HepG2 (cell line): ENCODE results near the gene RTEL1. TPM values are rescaled to one million over a fixed set of nuclear protein-coding genes. Genes with fewer than 3 reads are reported as not detected.

Source experiments
- CEBPB ChIP-seq: IDR thresholded peaks from 2 replicates; pipeline ENCODE4 v1.6.1; 2011; ENCODE audit warnings: low read depth, low read length, improper control_type of control experiment, borderline replicate concordance
- GZF1 ChIP-seq: sonication (generic); formaldehyde crosslinking; IDR thresholded peaks from 2 replicates; pipeline ENCODE4 v1.5.1; 2020; ENCODE audit warnings: mild to moderate bottlenecking, missing genetic modification reagents
- JARID2 ChIP-seq: sonication (generic); formaldehyde crosslinking; IDR thresholded peaks from 2 replicates; pipeline ENCODE4 v1.8.1; 2023; ENCODE audit warnings: missing genetic modification reagents, inconsistent platforms; ENCODE audit not compliant: insufficient replicate concordance
- PITX1 ChIP-seq: sonication (generic); formaldehyde crosslinking; IDR thresholded peaks from 2 replicates; pipeline ENCODE4 v1.5.1; 2020; ENCODE audit warnings: mild to moderate bottlenecking, missing genetic modification reagents
- SOX6 ChIP-seq, 2 experiments: fragments of 450-650 bp in 1 of 2; sonication (generic) in 1 of 2; formaldehyde crosslinking in 1 of 2; IDR thresholded peaks; 2 replicates each; pipeline versions ENCODE4 v1.4.0 to v1.6.1; 2017 to 2020; ENCODE audit warnings: antibody characterized with exemption in 1 of 2, mild to moderate bottlenecking in 1 of 2, missing genetic modification reagents in 1 of 2
- TBX3 ChIP-seq: fragments of 450-650 bp; IDR thresholded peaks from 2 replicates; pipeline ENCODE4 v1.6.1; 2017; ENCODE audit warnings: antibody characterized with exemption, mild to moderate bottlenecking, inconsistent platforms, borderline replicate concordance
- YEATS4 ChIP-seq: sonication (generic); formaldehyde crosslinking; IDR thresholded peaks from 2 replicates; pipeline ENCODE4 v1.4.0; 2020; ENCODE audit warnings: missing genetic modification reagents, borderline replicate concordance
- ZBTB39 ChIP-seq: sonication (generic); formaldehyde crosslinking; IDR thresholded peaks from 2 replicates; pipeline ENCODE4 v1.5.0; 2020; ENCODE audit warnings: missing genetic modification reagents
- ZMAT3 ChIP-seq: sonication (generic); formaldehyde crosslinking; conservative IDR thresholded peaks from 2 replicates; pipeline ENCODE4 v1.7.0; 2021; ENCODE audit warnings: missing genetic modification reagents
- ZNF142 ChIP-seq: sonication (generic); formaldehyde crosslinking; IDR thresholded peaks from 2 replicates; pipeline ENCODE4 v1.4.0; 2020; ENCODE audit warnings: missing genetic modification reagents
- ZNF543 ChIP-seq: sonication (generic); formaldehyde crosslinking; IDR thresholded peaks from 2 replicates; pipeline ENCODE4 v1.4.0; 2020; ENCODE audit warnings: mild to moderate bottlenecking, missing genetic modification reagents
- ZNF546 ChIP-seq: sonication (generic); formaldehyde crosslinking; conservative IDR thresholded peaks from 2 replicates; pipeline ENCODE4 v1.8.1; 2023; ENCODE audit warnings: mild to moderate bottlenecking, missing genetic modification reagents
- ZNF766 ChIP-seq: sonication (generic); formaldehyde crosslinking; IDR thresholded peaks from 2 replicates; pipeline ENCODE4 v1.5.0; 2020; ENCODE audit warnings: missing genetic modification reagents, borderline replicate concordance
- ZNF83 ChIP-seq: sonication (generic); formaldehyde crosslinking; IDR thresholded peaks from 2 replicates; pipeline ENCODE4 v1.4.0; 2020; ENCODE audit warnings: missing genetic modification reagents, mild to moderate bottlenecking, borderline replicate concordance
- polyA plus RNA-seq, 8 experiments: library from polyadenylated mRNA; depleted of rRNA in 3 of 8; stranded (reverse) in 7 of 8; unstranded in 1 of 8; fragments of >200 nt; fragmentation: Illumina TruSeq in 4 of 8; extraction: Trizol in 4 of 8; gene quantifications; 2 replicates each; pipeline versions ENCODE4 v1.2.1 to v1.2.3, GENCODE V29; 2011 to 2016; ENCODE audit warnings: low read depth in 4 of 8, missing spikeins in 1 of 8, mixed read lengths in 1 of 8; ENCODE audit not compliant: insufficient read depth in 1 of 8
- total RNA-seq, 5 experiments: library from RNA; depleted of rRNA; stranded (reverse); fragments of >200 nt; fragmentation: Illumina TruSeq; extraction: Trizol; gene quantifications; 2 replicates each; pipeline ENCODE4 v1.2.3, GENCODE V29; 2016; ENCODE audit warnings: low read depth in 1 of 5
- TF ChIP-seq, protein P1 (sequence below): sonication (generic); formaldehyde crosslinking; IDR thresholded peaks from 2 replicates; pipeline ENCODE4 v1.4.0; 2020; ENCODE audit warnings: mild to moderate bottlenecking, low read depth, missing genetic modification reagents
- TF ChIP-seq, protein P2 (sequence below): sonication (generic); formaldehyde crosslinking; IDR thresholded peaks from 2 replicates; pipeline ENCODE4 v1.4.0; 2020; ENCODE audit warnings: missing genetic modification reagents, borderline replicate concordance

The RTEL1 gene
- total and polyA plus RNA-seq, 2 of the 13 experiments (the other 11 are each of a cell fraction or from before 2014, with no cell fraction given), result 21.8 to 36.4 TPM

- TF ChIP-seq, protein P1, sequence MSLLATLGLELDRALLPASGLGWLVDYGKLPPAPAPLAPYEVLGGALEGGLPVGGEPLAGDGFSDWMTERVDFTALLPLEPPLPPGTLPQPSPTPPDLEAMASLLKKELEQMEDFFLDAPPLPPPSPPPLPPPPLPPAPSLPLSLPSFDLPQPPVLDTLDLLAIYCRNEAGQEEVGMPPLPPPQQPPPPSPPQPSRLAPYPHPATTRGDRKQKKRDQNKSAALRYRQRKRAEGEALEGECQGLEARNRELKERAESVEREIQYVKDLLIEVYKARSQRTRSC (CRISPR knock-in tag), result peak; percentile 97
- TF ChIP-seq ZMAT3 (CRISPR knock-in tag) (0 out of 2 replicates have a peak, but pooled peaks have one; percentile 52), JARID2 (peak; percentile 75), ZNF766 (peak; percentile 62; the same call in 1 of the 2 replicates), ZBTB39 (CRISPR knock-in tag) (peak; percentile 27; the same call in 1 of the 2 replicates), ZNF543 (CRISPR knock-in tag) (peak; percentile 74), YEATS4 (peak; percentile 91; the same call in 1 of the 2 replicates), PITX1 (CRISPR knock-in tag) (peak; percentile 80; the same call in 1 of the 2 replicates), TBX3 (peak; percentile 66; the same call in 1 of the 2 replicates), ZNF546 (CRISPR knock-in tag) (peak; percentile 73; the same call in 1 of the 2 replicates), ZNF142 (CRISPR knock-in tag) (peak; percentile 60; the same call in 1 of the 2 replicates), SOX6 (IDR thresholded peaks at IDR 0.05) (no peak), SOX6 (CRISPR knock-in tag; IDR thresholded peaks at IDR 0.05) (peak; percentile 56), GZF1 (CRISPR knock-in tag) (peak; percentile 26; the same call in 1 of the 2 replicates), CEBPB (no peak), ZNF83 (peak; percentile 88; the same call in 1 of the 2 replicates)
- TF ChIP-seq, protein P2, sequence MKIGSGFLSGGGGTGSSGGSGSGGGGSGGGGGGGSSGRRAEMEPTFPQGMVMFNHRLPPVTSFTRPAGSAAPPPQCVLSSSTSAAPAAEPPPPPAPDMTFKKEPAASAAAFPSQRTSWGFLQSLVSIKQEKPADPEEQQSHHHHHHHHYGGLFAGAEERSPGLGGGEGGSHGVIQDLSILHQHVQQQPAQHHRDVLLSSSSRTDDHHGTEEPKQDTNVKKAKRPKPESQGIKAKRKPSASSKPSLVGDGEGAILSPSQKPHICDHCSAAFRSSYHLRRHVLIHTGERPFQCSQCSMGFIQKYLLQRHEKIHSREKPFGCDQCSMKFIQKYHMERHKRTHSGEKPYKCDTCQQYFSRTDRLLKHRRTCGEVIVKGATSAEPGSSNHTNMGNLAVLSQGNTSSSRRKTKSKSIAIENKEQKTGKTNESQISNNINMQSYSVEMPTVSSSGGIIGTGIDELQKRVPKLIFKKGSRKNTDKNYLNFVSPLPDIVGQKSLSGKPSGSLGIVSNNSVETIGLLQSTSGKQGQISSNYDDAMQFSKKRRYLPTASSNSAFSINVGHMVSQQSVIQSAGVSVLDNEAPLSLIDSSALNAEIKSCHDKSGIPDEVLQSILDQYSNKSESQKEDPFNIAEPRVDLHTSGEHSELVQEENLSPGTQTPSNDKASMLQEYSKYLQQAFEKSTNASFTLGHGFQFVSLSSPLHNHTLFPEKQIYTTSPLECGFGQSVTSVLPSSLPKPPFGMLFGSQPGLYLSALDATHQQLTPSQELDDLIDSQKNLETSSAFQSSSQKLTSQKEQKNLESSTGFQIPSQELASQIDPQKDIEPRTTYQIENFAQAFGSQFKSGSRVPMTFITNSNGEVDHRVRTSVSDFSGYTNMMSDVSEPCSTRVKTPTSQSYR (CRISPR knock-in tag), result peak; percentile 96
Measured at GRCh38 chr20:63737945-63738686, 80.0 kb downstream of the RTEL1 start (continued).
